Thyroid gland (tissue), 4 donors: Measurements from ENCODE around the gene FBXO45. TPM values are rescaled to one million over a fixed set of nuclear protein-coding genes. Genes with fewer than 3 reads are reported as not detected.
"Not testable (repeated sequence)": the region's sequence is repeated elsewhere in the genome, so short reads cannot be mapped to it uniquely, and the experiment has no call there.

Experiments used
- DNase-seq, 2 donors: peaks; one replicate each; pipeline ENCODE4 v3.0.0-alpha.2; 2019
- H3K27ac ChIP-seq, 3 donors: fragments of 200-600 bp; sonication (generic); 1 replicate in 2 of 3; 2 replicates in 1 of 3; pipeline ENCODE4 v1.5.1; 2016 to 2019; ENCODE audit warnings: mild to moderate bottlenecking in 1 of 3, moderate library complexity in 1 of 3
- H3K27me3 ChIP-seq: fragments of 200-600 bp; sonication (generic); one replicate; pipeline ENCODE4 v1.5.1; 2019
- H3K36me3 ChIP-seq, 2 donors: fragments of 200-600 bp; sonication (generic); one replicate each; pipeline ENCODE4 v1.5.1; 2016 to 2019
- H3K4me1 ChIP-seq, 2 donors: fragments of 200-600 bp; sonication (generic); one replicate each; pipeline ENCODE4 v1.5.1; 2017 to 2019
- H3K4me3 ChIP-seq, 3 donors: fragments of 200-600 bp; sonication (generic); replicated peaks in 1 of 3; 1 replicate in 2 of 3; 2 replicates in 1 of 3; pipeline ENCODE4 v1.5.1; 2016; ENCODE audit warnings: mild to moderate bottlenecking in 1 of 3
- H3K9me3 ChIP-seq: fragments of 200-600 bp; sonication (generic); one replicate; pipeline ENCODE4 v1.5.1; 2017
- POLR2A ChIP-seq, 2 donors: fragments of 450-650 bp; IDR thresholded peaks; one replicate each; pipeline ENCODE4 v1.6.1; 2017; ENCODE audit warnings: antibody characterized with exemption in 2 of 2, mild to moderate bottlenecking in 2 of 2, moderate library complexity in 1 of 2
- WGBS, 2 donors: methylation state at CpG; one replicate each; pipeline ENCODE4 v1.1.5; 2017; 5-methylcytosine and 5-hydroxymethylcytosine counted together
- intact Hi-C: fragments of 100-400 bp; cut with DNase I; formaldehyde crosslinking; loops from one replicate; pipeline ENCODE4 v1.15.1; 2023
- small RNA-seq: library from RNA; depleted of rRNA; stranded (forward); fragments of <200 nt; gene quantifications from one replicate; pipeline ENCODE3, GENCODE V24; 2016
- total RNA-seq, 4 donors: library from RNA; depleted of rRNA; stranded (reverse); fragments of >200 nt; gene quantifications; one replicate each; pipeline ENCODE4 v1.2.3, GENCODE V29; 2016
- TF ChIP-seq, protein P1 (sequence below), 6 experiments: fragments of 200-600 bp in 3 of 6; fragments of 450-650 bp in 3 of 6; sonication (generic) in 3 of 6; IDR thresholded peaks; one replicate each; pipeline ENCODE4 v1.5.1; 2016 to 2019; ENCODE audit warnings: antibody characterized with exemption in 6 of 6, mild to moderate bottlenecking in 2 of 6, inconsistent platforms in 1 of 6, moderate library complexity in 1 of 6

Gene FBXO45
- total RNA-seq, 4 donors from 2014 or later = 4.0 to 8.9 (median 5.7) TPM

DNA sequence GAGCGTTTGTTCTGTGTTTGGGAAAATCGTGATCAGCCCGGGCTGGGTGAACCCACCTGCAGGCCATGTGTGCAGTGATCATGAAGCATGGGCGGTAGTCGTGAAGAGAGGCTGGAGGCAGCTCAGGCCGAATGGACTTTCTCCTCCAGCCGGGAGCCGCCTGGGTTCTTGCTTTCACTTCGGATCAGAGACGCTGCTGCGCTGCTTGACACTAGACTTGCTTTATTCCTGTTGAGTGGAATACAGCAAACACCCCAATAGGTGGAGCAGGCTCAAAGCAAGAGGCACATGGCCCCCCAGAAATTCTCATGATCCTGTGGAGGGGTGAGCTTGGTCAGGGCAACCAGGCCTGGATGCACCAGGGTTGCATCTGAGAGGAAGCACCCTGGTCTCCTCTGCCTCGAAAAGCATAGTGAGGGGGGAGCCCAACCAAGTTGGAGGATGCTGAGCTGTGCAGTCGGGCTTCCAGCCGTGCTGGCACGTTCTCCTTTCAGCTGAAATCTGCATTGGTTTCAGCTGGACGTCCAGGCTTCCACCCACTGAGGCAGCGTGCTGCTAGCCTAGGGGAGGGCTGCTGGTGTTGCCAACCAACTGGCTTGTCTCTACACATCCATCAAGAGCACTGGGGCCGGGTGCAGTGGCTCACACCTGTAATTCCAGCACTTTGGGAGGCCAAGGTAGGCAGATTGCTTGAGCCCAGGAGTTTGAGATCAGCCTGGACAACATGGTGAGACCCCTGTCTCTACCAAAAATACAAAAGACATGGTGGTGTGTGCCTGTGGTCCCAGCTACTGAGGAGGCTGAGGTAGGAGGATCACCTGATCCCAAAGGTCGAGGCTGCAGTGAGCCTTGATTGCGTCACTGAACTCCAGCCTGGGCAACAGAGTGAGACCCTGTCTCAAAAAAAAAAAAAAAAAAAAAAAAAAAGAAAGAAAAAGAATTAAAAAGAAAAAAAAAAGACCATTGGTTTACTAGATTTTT, 68.2 kb downstream of the FBXO45 start:
- Histone ChIP-seq H3K36me3 (no peaks in the 10 kb centered on the region), H3K9me3 (no peaks in the 10 kb centered on the region), H3K4me1 (peaks cover 13 to 22% of the 10 kb centered on the region in 2 donors), H3K27me3 (no peaks in the 10 kb centered on the region), H3K4me3 (no peak overlapping the region), H3K27ac (no peak overlapping the region)
- 81 to 84% methylated on average over 18 of the region's 20 CpGs for WGBS, 2 donors
- intact Hi-C loops = no loop called here
- no peak for DNase-seq
- TF ChIP-seq, protein P1, sequence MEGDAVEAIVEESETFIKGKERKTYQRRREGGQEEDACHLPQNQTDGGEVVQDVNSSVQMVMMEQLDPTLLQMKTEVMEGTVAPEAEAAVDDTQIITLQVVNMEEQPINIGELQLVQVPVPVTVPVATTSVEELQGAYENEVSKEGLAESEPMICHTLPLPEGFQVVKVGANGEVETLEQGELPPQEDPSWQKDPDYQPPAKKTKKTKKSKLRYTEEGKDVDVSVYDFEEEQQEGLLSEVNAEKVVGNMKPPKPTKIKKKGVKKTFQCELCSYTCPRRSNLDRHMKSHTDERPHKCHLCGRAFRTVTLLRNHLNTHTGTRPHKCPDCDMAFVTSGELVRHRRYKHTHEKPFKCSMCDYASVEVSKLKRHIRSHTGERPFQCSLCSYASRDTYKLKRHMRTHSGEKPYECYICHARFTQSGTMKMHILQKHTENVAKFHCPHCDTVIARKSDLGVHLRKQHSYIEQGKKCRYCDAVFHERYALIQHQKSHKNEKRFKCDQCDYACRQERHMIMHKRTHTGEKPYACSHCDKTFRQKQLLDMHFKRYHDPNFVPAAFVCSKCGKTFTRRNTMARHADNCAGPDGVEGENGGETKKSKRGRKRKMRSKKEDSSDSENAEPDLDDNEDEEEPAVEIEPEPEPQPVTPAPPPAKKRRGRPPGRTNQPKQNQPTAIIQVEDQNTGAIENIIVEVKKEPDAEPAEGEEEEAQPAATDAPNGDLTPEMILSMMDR (IDR thresholded peaks at IDR 0.05) = no peak
- no peak for TF ChIP-seq POLR2A (IDR thresholded peaks at IDR 0.05)

DNA sequence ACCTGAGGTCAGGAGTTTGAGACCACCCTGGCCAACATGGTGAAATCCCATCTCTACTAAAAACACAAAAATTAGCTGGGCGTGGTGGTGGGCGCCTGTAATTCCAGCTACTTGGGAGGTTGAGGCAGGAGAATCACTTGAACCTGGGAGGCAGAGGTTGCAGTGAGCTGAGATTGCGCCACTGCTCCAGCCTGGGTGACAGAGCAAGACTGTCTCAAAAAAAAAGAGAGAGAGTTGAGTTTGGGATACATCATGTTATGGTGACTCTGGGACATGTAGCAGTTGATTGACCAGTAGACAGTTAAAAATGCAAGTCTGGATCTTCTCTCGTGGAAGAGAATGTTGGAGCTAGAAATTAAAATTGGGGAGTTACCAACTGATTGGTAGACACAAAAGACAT, 69.5 kb downstream of the FBXO45 start:
- H3K27me3 ChIP-seq, H3K9me3 ChIP-seq, H3K36me3 ChIP-seq, H3K4me3 ChIP-seq, DNase-seq, intact Hi-C loops, H3K27ac ChIP-seq: not testable (repeated sequence)
- 87 to 89% methylated on average over 4 of the region's 4 CpGs for WGBS, 2 donors
- peaks cover 10 to 17% of the 10 kb centered on the region in 2 donors for H3K4me1 ChIP-seq

Small RNA genes within 50 kb of the gene (small RNA-seq; reads per million reads assigned to genes)
- not detected for gene RPS29P3

Other genes with a start within 250 kb of the FBXO45 start
- gene TM4SF19, start 230.3 kb upstream of the FBXO45 start, total RNA-seq = under 1 TPM in 2 of 4 donors, not detected in 2; 0.59 to 0.94 TPM
- gene UBXN7, start 136.2 kb upstream of the FBXO45 start, total RNA-seq = 10 to 100 TPM; 16.8 to 38.4 (median 23.2) TPM
- 10 to 100 TPM; 14.7 to 21.3 (median 17.9) TPM for gene RNF168, start 64.9 kb upstream of the FBXO45 start, total RNA-seq
- gene SMCO1, start 53.3 kb upstream of the FBXO45 start, total RNA-seq = not detected
- 10 to 100 TPM in 1 of 4 donors, 1 to 10 TPM in 3; 3.7 to 13.0 (median 4.4) TPM for gene WDR53, start 106 bp upstream of the FBXO45 start, total RNA-seq
- gene NRROS, start 71.0 kb downstream of the FBXO45 start, total RNA-seq = 1 to 10 TPM; 1.2 to 3.9 (median 1.7) TPM
- gene CEP19, start 143.6 kb downstream of the FBXO45 start, total RNA-seq = 1 to 10 TPM; 1.2 to 5.2 (median 3.8) TPM
- 10 to 100 TPM; 23.1 to 40.6 (median 31.3) TPM for gene PIGX, start 143.7 kb downstream of the FBXO45 start, total RNA-seq
- gene PAK2, start 171.2 kb downstream of the FBXO45 start, total RNA-seq = 10 to 100 TPM; 29.9 to 43.8 (median 39.0) TPM